Sigmoid colon (tissue), 7 donors: ENCODE data around the gene TAP2. TPM values are rescaled to one million over a fixed set of nuclear protein-coding genes. Genes with fewer than 3 reads are reported as not detected.

ENCODE experiments used
- DNase-seq: peaks from one replicate; pipeline ENCODE4 v3.0.0-alpha.2; 2019
- H3K27ac ChIP-seq, 4 donors: fragments of 200-600 bp; sonication (generic); one replicate each; pipeline ENCODE4 v1.5.1; 2016 to 2019; ENCODE audit warnings: mild to moderate bottlenecking in 1 of 4
- H3K27me3 ChIP-seq, 3 donors: fragments of 200-600 bp; sonication (generic); one replicate each; pipeline ENCODE4 v1.5.1; 2019; ENCODE audit warnings: mild to moderate bottlenecking in 1 of 3
- H3K36me3 ChIP-seq, 4 donors: fragments of 200-600 bp; sonication (generic); one replicate each; pipeline ENCODE4 v1.5.1; 2016 to 2019
- H3K4me1 ChIP-seq, 4 donors: fragments of 200-600 bp; sonication (generic); one replicate each; pipeline ENCODE4 v1.5.1; 2017 to 2019
- H3K4me3 ChIP-seq, 4 donors: fragments of 200-600 bp; sonication (generic); one replicate each; pipeline ENCODE4 v1.5.1; 2017 to 2019; ENCODE audit warnings: mild to moderate bottlenecking in 2 of 4, moderate library complexity in 1 of 4
- H3K9me3 ChIP-seq, 4 donors: fragments of 200-600 bp in 3 of 4; sonication (generic) in 3 of 4; one replicate each; pipeline versions ENCODE4 v1.5.1 to v1.6.1; 2013 to 2019
- CTCF ChIP-seq, 4 experiments: fragments of 450-650 bp in 3 of 4; fragments of 200-600 bp in 1 of 4; IDR thresholded peaks; one replicate each; pipeline ENCODE4 v1.5.1; 2016 to 2019; ENCODE audit warnings: antibody characterized with exemption in 4 of 4, mild to moderate bottlenecking in 3 of 4, moderate library complexity in 2 of 4
- EP300 ChIP-seq, 4 donors: sonication (generic); formaldehyde crosslinking; IDR thresholded peaks; one replicate each; pipeline ENCODE4 v1.6.1; 2017; ENCODE audit warnings: antibody characterized with exemption in 4 of 4
- POLR2A ChIP-seq, 2 donors: fragments of 450-650 bp; IDR thresholded peaks; one replicate each; pipeline ENCODE4 v1.6.1; 2016; ENCODE audit warnings: antibody characterized with exemption in 2 of 2, mild to moderate bottlenecking in 2 of 2, moderate library complexity in 2 of 2
- POLR2AphosphoS5 ChIP-seq, 4 donors: sonication (generic); formaldehyde crosslinking; IDR thresholded peaks; one replicate each; pipeline ENCODE4 v1.6.1; 2017; ENCODE audit warnings: antibody characterized with exemption in 4 of 4
- WGBS, 2 donors: extraction: QIAGEN DNeasy Blood & Tissue Kit; methylation state at CpG; one replicate each; pipeline ENCODE4 v1.1.7; 2013; 5-methylcytosine and 5-hydroxymethylcytosine counted together
- intact Hi-C: fragments of 100-400 bp; cut with DNase I; formaldehyde crosslinking; loops from one replicate; pipeline ENCODE4 v1.15.1; 2023
- polyA plus RNA-seq, 3 donors: library from polyadenylated mRNA; stranded (reverse); fragments of 200-250 nt; gene quantifications; one replicate each; pipeline ENCODE4 v1.2.3, GENCODE V29; 2013
- total RNA-seq, 4 donors: library from RNA; depleted of rRNA; stranded (reverse); fragments of >200 nt; gene quantifications; one replicate each; pipeline ENCODE4 v1.1.0, GENCODE V29; 2016
- donor health status: healthy with polysubstance abuse.
- donor health status: Bipolar disorder and iron deficiency.
- donor health status: healthy.

TAP2 gene
- total RNA-seq (1 to 10 TPM; 5.9 to 9.2 (median 7.2) TPM), polyA plus RNA-seq (10 to 100 TPM in 1 of 3 donors, 1 to 10 TPM in 2; 2.4 to 54.5 (median 3.0) TPM)

GRCh38 chr6:32838114-32838958 is at the start of gene TAP2:
Gene TAP2, minus strand, starts transcription at chr6:32838739. Its CDS starts 506 bp downstream, at chr6:32838233.
- Histone ChIP-seq H3K4me3 (peak within 1 kb of the TSS; percentile 56 to 81 (median 64)), H3K27ac (peak within 1 kb of the TSS; percentile 84 to 97 (median 90)), H3K9me3 (no peaks in the 10 kb centered on the region), H3K36me3 (peaks cover 0 to 43% (median 4%) of the 10 kb centered on the region in 4 donors), H3K4me1 (peaks cover 0 to 26% (median 22%) of the 10 kb centered on the region in 4 donors), H3K27me3 (no peaks in the 10 kb centered on the region)
- intact Hi-C loops, result loop anchor here (1.0 kb wide), 2 partner anchors 15 to 30 kb away; partner anchors contain the start of gene TAP1
- TF ChIP-seq CTCF (IDR thresholded peaks at IDR 0.05), result peak; percentile 90 to 96 (median 94)
- peak; percentile 70 to 88 (median 82) for TF ChIP-seq POLR2AphosphoS5 (IDR thresholded peaks at IDR 0.05)
- TF ChIP-seq POLR2A (IDR thresholded peaks at IDR 0.05), result peak in 1 of 2 donors; percentile 25
- TF ChIP-seq EP300 (IDR thresholded peaks at IDR 0.05), result no peak
- 0 to 1% methylated on average over 57 of the region's 57 CpGs for WGBS, 2 donors
- DNase-seq, result peak; percentile 97

GRCh38 chr6:32887616-32888015 is 49.1 kb upstream of the TAP2 start:
- no peaks in the 10 kb centered on the region for H3K9me3 ChIP-seq
- H3K4me1 ChIP-seq, result peaks cover 0 to 22% (median 20%) of the 10 kb centered on the region in 4 donors
- 89 to 91% methylated on average over 5 of the region's 5 CpGs for WGBS, 2 donors
- no peaks in the 10 kb centered on the region for H3K27me3 ChIP-seq
- intact Hi-C loops, result loop anchor here (2.0 kb wide), 1 partner anchor 65 kb away; the partner anchor contains the start of gene HLA-DMA
- H3K4me3 ChIP-seq, result no peak overlapping the region
- no peak for TF ChIP-seq POLR2A (IDR thresholded peaks at IDR 0.05)
- TF ChIP-seq CTCF (IDR thresholded peaks at IDR 0.05), result no peak
- TF ChIP-seq POLR2AphosphoS5 (IDR thresholded peaks at IDR 0.05), result no peak
- TF ChIP-seq EP300 (IDR thresholded peaks at IDR 0.05), result no peak
- peak overlapping the region in 3 of 4 donors; percentile 49 to 74 (median 67) for H3K27ac ChIP-seq
- no peak for DNase-seq
- H3K36me3 ChIP-seq, result no peaks in the 10 kb centered on the region

- no peak for DNase-seq
- Histone ChIP-seq H3K4me1 (peaks cover 0 to 22% (median 20%) of the 10 kb centered on the region in 4 donors), H3K27ac (peak overlapping the region in 3 of 4 donors; percentile 49 to 74 (median 67)), H3K36me3 (no peaks in the 10 kb centered on the region), H3K9me3 (no peaks in the 10 kb centered on the region), H3K4me3 (no peak overlapping the region), H3K27me3 (no peaks in the 10 kb centered on the region)
- 43 to 63% methylated on average over 3 of the region's 3 CpGs for WGBS, 2 donors
- TF ChIP-seq POLR2A (IDR thresholded peaks at IDR 0.05) (no peak), POLR2AphosphoS5 (IDR thresholded peaks at IDR 0.05) (peak in 2 of 4 donors; percentile 36 to 45), CTCF (IDR thresholded peaks at IDR 0.05) (no peak), EP300 (IDR thresholded peaks at IDR 0.05) (no peak)
- intact Hi-C loops, result loop anchor here (2.0 kb wide), 1 partner anchor 66 kb away; the partner anchor contains the start of gene HLA-DMA
Observed at GRCh38 chr6:32886681-32887383, 48.3 kb upstream of the TAP2 start.

- Histone ChIP-seq H3K4me1 (peaks cover 0 to 22% (median 20%) of the 10 kb centered on the region in 4 donors), H3K4me3 (no peak overlapping the region), H3K27me3 (no peaks in the 10 kb centered on the region), H3K9me3 (no peaks in the 10 kb centered on the region), H3K27ac (peak overlapping the region in 3 of 4 donors; percentile 49 to 74 (median 67)), H3K36me3 (no peaks in the 10 kb centered on the region)
- no peak for DNase-seq
- intact Hi-C loops, result loop anchor here (1.0 to 2.0 kb wide), 3 partner anchors 48 to 99 kb away; partner anchors contain the start of gene HLA-DMA
- WGBS, 2 donors, result 36 to 55% methylated on average over 4 of the region's 4 CpGs
- TF ChIP-seq EP300 (IDR thresholded peaks at IDR 0.05), result no peak
- peak; percentile 25 to 66 (median 56) for TF ChIP-seq CTCF (IDR thresholded peaks at IDR 0.05)
- TF ChIP-seq POLR2A (IDR thresholded peaks at IDR 0.05), result no peak
- no peak for TF ChIP-seq POLR2AphosphoS5 (IDR thresholded peaks at IDR 0.05)
Observed at GRCh38 chr6:32885698-32886286, 47.3 kb upstream of the TAP2 start.
